Heart right ventricle (tissue), 16 donors: Measurements from ENCODE around the gene EMC8. TPM values are rescaled to one million over a fixed set of nuclear protein-coding genes. Genes with fewer than 3 reads are reported as not detected.

Source experiments
- ATAC-seq, 8 donors: fragments of 200-7000 bp; cut with Tn5 transposase; one replicate each; pipeline ENCODE4 v1.9.1; 2020; ENCODE audit warnings: mild to moderate bottlenecking in 8 of 8, moderate library complexity in 8 of 8, moderate number of reproducible peaks in 1 of 8
- DNase-seq, 2 donors: peaks; one replicate each; pipeline ENCODE4 v3.0.0-alpha.2; 2020
- H3K27ac ChIP-seq, 10 donors: fragments of 200-600 bp; sonication (generic) in 2 of 10; one replicate each; pipeline versions ENCODE4 v1.5.0 to v1.8.0; 2020 to 2022; ENCODE audit warnings: mild to moderate bottlenecking in 3 of 10
- H3K27me3 ChIP-seq, 7 donors: fragments of 200-600 bp; one replicate each; pipeline ENCODE4 v1.8.0; 2021 to 2022; ENCODE audit warnings: mild to moderate bottlenecking in 2 of 7
- H3K36me3 ChIP-seq, 9 donors: fragments of 200-600 bp; sonication (generic) in 1 of 9; one replicate each; pipeline versions ENCODE4 v1.5.0 to v1.8.0; 2020 to 2022; ENCODE audit warnings: mild to moderate bottlenecking in 2 of 9
- H3K4me1 ChIP-seq, 9 donors: fragments of 200-600 bp; sonication (generic) in 1 of 9; one replicate each; pipeline versions ENCODE4 v1.5.0 to v1.8.0; 2020 to 2022; ENCODE audit warnings: mild to moderate bottlenecking in 4 of 9
- H3K4me3 ChIP-seq, 10 donors: fragments of 200-600 bp; sonication (generic) in 2 of 10; one replicate each; pipeline versions ENCODE4 v1.5.0 to v1.8.0; 2020 to 2022; ENCODE audit warnings: mild to moderate bottlenecking in 7 of 10, moderate library complexity in 2 of 10
- H3K9me3 ChIP-seq, 11 donors: fragments of 200-600 bp in 10 of 11; sonication (generic) in 2 of 11; one replicate each; pipeline versions ENCODE4 v1.5.0 to v1.8.0; 2013 to 2022; ENCODE audit warnings: mild to moderate bottlenecking in 2 of 11, control low read depth in 1 of 11, moderate library complexity in 1 of 11
- WGBS, 2 donors: extraction: QIAGEN DNeasy Blood & Tissue Kit; methylation state at CpG; one replicate each; pipeline ENCODE4 v1.1.7; 2013; ENCODE audit warnings: inconsistent platforms in 1 of 2; 5-methylcytosine and 5-hydroxymethylcytosine counted together
- intact Hi-C, 10 donors: fragments of 100-400 bp; cut with DNase I; formaldehyde crosslinking; loops; one replicate each; pipeline versions ENCODE4 v1.11.1 to v1.14.2; 2022
- polyA plus RNA-seq, 2 donors: library from polyadenylated mRNA; stranded (reverse); fragments of 200-250 nt; gene quantifications; one replicate each; pipeline ENCODE4 v1.2.3, GENCODE V29; 2013
- total RNA-seq, 10 donors: library from RNA; stranded (reverse); fragmentation: NEBNext Ultra II Directional in 3 of 10; extraction: Animal tissue kit (Norgen Biotek cat#: 25700) in 3 of 10; gene quantifications; one replicate each; pipeline versions ENCODE4 v1.2.1 to v1.2.4, GENCODE V29; 2021 to 2023
- TF ChIP-seq, protein P1 (sequence below), 9 donors: fragments of 200-600 bp; sonication (generic) in 2 of 9; IDR thresholded peaks; one replicate each; pipeline versions ENCODE4 v1.5.0 to v1.8.0; 2021 to 2022; ENCODE audit warnings: antibody characterized with exemption in 9 of 9, mild to moderate bottlenecking in 5 of 9, moderate library complexity in 1 of 9
- donor health status: Arrhythmogenic right ventricular cardiomyopathy.
- donor health status: ischemic (EF 13 %, LVEDD 7.1; RV severe dilation, severe dysfunction).
- donor health status: healthy with polysubstance abuse.
- donor health status: DM: no; HTN: yes; CAD: no.
- donor health status: DM: no; HTN: no; CAD: no.
- donor health status: ischemic (EF 25% LVEDD 6.9; RV normal size, moderate dysfunction).
- donor health status: ischemic (EF 25% LVEDD 5.7; RV mildly dilated, moderate dysfunction).
- donor health status: healthy.
- donor health status: DM: yes; HTN: yes; CAD: no.
- donor health status: Ischemic cardiomyopathy.
- donor health status: ischemic (EF 35%, LVEDD 5.7; RV mildly dilated, moderate dysfunction).
- donor health status: nonischemic (EF 11% LVEDD 7.7; RV severe dilation, severe dysfunction).
- donor health status: DM: yes; HTN: yes; CAD: no.
- donor health status: PGD.
- donor health status: ischemic (EF 29% LVEDD 5.4; RV normal size, mild dysfunction).
- donor health status: nonischemic (EF 23%, LVEDD 6.1; RV moderate dilation, normal function).

Gene EMC8
- total and polyA plus RNA-seq, 12 donors = 6.2 to 29.0 (median 25.3) TPM

DNA sequence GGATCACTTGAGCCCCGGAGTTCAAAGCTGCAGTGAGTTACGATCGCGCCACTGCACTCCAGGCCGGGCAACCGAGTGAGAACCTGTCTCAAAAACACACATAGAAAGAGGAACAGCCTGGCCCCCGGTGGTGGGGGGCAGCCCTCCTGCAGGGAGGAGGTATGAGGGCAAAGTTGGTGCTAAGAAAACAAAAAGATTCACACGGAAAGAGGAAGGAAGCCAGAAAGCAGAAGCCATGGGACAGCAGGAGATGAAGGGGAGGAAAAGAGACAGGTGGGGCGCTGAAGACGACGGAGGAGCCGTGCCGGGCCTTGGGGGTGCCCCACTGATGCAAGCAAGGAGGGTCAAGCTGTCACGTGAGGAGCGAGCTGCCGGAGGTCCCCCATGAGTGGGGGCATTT lies 40.2 kb downstream of the EMC8 start:
- Histone ChIP-seq H3K4me3 (peak overlapping the region in 1 of 10 donors; percentile 40), H3K27me3 (peaks cover 0 to 33% (median 7%) of the 10 kb centered on the region in 7 donors), H3K9me3 (no peaks in the 10 kb centered on the region), H3K27ac (peak overlapping the region in 1 of 10 donors; percentile 26), H3K4me1 (peaks cover 0 to 20% (median 2%) of the 10 kb centered on the region in 9 donors), H3K36me3 (no peaks in the 10 kb centered on the region)
- TF ChIP-seq, protein P1, sequence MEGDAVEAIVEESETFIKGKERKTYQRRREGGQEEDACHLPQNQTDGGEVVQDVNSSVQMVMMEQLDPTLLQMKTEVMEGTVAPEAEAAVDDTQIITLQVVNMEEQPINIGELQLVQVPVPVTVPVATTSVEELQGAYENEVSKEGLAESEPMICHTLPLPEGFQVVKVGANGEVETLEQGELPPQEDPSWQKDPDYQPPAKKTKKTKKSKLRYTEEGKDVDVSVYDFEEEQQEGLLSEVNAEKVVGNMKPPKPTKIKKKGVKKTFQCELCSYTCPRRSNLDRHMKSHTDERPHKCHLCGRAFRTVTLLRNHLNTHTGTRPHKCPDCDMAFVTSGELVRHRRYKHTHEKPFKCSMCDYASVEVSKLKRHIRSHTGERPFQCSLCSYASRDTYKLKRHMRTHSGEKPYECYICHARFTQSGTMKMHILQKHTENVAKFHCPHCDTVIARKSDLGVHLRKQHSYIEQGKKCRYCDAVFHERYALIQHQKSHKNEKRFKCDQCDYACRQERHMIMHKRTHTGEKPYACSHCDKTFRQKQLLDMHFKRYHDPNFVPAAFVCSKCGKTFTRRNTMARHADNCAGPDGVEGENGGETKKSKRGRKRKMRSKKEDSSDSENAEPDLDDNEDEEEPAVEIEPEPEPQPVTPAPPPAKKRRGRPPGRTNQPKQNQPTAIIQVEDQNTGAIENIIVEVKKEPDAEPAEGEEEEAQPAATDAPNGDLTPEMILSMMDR (IDR thresholded peaks at IDR 0.05) = no peak
- WGBS, 2 donors = 63 to 66% methylated on average over 16 of the region's 16 CpGs
- ATAC-seq = no peak
- no peak for DNase-seq
- intact Hi-C loops = no loop called here

DNA sequence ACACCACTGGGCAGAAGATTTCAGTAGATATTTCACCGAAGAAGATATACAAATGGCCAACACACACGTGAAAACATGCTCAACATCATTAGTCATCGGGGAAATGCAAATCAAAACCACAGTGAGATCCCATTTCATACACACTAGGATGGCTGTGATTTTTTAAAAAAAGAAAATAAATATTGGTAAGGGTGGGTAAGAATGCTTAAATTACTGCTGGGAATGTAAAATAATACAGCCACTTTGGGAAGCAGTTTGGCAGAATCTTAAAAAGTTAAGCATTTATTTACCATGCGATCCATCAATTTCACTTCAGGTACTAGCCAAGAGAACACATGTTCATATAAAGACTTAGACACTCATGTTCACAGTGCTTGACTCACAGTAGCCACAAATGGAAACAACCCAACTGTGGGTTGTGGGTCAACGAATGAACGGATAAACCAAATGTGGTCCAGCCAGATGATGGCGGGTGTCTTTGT lies 42.0 kb downstream of the EMC8 start:
- 86 to 90% methylated on average over 7 of the region's 7 CpGs for WGBS, 2 donors
- no peak for DNase-seq
- ATAC-seq = no peak
- H3K27ac ChIP-seq = no peak overlapping the region
- no peak overlapping the region for H3K4me3 ChIP-seq
- intact Hi-C loops = no loop called here
- H3K4me1 ChIP-seq = peaks cover 0 to 25% (median 4%) of the 10 kb centered on the region in 9 donors
- H3K27me3 ChIP-seq = peaks cover 0 to 22% (median 7%) of the 10 kb centered on the region in 7 donors
- TF ChIP-seq, protein P1 (IDR thresholded peaks at IDR 0.05) = no peak
- H3K36me3 ChIP-seq = no peaks in the 10 kb centered on the region
- H3K9me3 ChIP-seq = no peaks in the 10 kb centered on the region

DNA sequence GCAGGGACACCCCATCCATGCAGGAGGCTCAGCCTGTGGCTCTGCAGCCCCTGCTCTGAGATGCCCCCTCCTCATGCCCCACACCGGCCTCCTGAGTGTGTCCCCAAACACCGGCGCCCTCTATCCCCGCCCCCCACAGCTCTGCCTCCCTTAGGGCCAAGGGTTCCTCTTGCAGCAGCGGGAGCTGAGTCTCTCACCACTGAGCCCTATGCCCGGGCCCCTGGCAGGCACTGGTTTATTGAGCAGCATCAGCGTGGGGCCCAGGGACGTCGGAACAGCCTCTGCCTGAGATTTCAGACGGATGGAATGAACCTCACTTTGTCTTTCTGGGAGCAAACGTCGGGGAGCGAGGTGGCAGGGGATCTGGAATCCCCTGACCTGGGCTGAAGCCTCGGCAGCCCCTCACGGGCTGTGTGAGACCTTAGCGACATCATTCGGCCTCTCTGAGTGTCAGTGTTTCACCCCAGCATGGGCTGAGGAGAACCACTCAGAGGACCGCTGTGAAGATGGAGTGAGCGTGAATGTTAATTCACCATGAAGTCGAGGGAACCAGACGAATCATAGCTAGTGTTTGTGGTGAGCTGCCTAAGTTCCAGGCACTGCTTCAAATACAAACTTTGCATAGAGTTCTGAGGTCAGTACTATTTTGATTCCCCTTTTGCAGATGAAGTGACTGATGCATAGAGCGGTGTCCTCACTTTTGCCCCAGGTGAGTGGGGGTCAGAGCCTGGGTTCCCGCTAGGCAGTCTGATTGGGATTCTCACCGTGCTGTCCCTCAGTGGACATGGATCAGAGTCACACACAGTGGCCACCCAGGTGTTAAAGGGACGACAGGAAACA lies 43.2 kb downstream of the EMC8 start:
- H3K27ac ChIP-seq = no peak overlapping the region
- H3K27me3 ChIP-seq = peaks cover 0 to 15% (median 10%) of the 10 kb centered on the region in 7 donors
- TF ChIP-seq, protein P1 (IDR thresholded peaks at IDR 0.05) = no peak
- no peaks in the 10 kb centered on the region for H3K9me3 ChIP-seq
- intact Hi-C loops = no loop called here
- DNase-seq (no peak), ATAC-seq (no peak)
- peaks cover 0 to 29% (median 14%) of the 10 kb centered on the region in 9 donors for H3K4me1 ChIP-seq
- 71 to 72% methylated on average over 25 of the region's 25 CpGs for WGBS, 2 donors
- no peaks in the 10 kb centered on the region for H3K36me3 ChIP-seq
- no peak overlapping the region for H3K4me3 ChIP-seq

DNA sequence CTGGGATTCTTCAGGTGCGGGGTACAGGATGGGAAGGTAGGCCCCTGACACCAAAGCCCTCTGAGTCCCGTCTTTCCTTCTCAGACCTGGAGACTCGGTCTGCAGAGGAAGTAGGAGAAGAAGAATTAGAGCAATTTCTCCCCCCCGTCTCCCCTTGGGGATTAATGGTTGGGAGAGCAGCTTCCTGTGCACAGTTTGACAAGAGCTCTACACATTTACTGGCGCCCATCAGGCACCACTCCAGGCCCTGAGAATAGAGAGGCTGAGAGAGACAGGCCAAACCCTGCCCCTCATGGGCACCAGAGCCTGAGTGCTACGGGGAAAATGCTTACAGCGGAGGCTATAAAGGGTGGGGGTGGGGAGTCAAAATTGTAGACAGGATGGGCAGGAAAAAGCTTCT lies 44.9 kb downstream of the EMC8 start:
- H3K4me3 ChIP-seq = no peak overlapping the region
- no peaks in the 10 kb centered on the region for H3K9me3 ChIP-seq
- peaks cover 5 to 42% (median 28%) of the 10 kb centered on the region in 9 donors for H3K4me1 ChIP-seq
- TF ChIP-seq, protein P1 (IDR thresholded peaks at IDR 0.05) = no peak
- H3K27me3 ChIP-seq = peaks cover 0 to 30% (median 4%) of the 10 kb centered on the region in 7 donors
- DNase-seq (no peak), ATAC-seq (no peak)
- 41 to 47% methylated on average over 7 of the region's 7 CpGs for WGBS, 2 donors
- intact Hi-C loops = no loop called here
- H3K27ac ChIP-seq = no peak overlapping the region
- no peaks in the 10 kb centered on the region for H3K36me3 ChIP-seq
